SK-N-SH treated with all-trans-retinoic acid at 6 μM for 48 hours (cell line): Measurements from ENCODE around the gene VPS35L.

ENCODE experiments used
- ATAC-seq: fragments of 200-7000 bp; cut with Tn5 transposase; 3 replicates; pipeline ENCODE4 v1.9.1; 2020; ENCODE audit warnings: mild to moderate bottlenecking, moderate library complexity
- BACH2 ChIP-seq: fragments of 250-450 bp; sonication (Bioruptor Pico); IDR thresholded peaks from 2 replicates; pipeline ENCODE4 v1.9.0; 2021; ENCODE audit warnings: mild to moderate bottlenecking, borderline replicate concordance
- CSDC2 ChIP-seq: fragments of 250-450 bp; sonication (Bioruptor Pico); IDR thresholded peaks from 2 replicates; pipeline ENCODE4 v1.5.0; 2020; ENCODE audit warnings: mild to moderate bottlenecking, moderate library complexity
- ESRRG ChIP-seq: fragments of 250-450 bp; sonication (Bioruptor Pico); IDR thresholded peaks from 2 replicates; pipeline ENCODE4 v1.6.1; 2021; ENCODE audit warnings: mild to moderate bottlenecking
- GLIS3 ChIP-seq: fragments of 250-450 bp; sonication (Bioruptor Pico); IDR thresholded peaks from 2 replicates; pipeline ENCODE4 v1.5.0; 2020; ENCODE audit warnings: mild to moderate bottlenecking, moderate library complexity
- OSR1 ChIP-seq: fragments of 250-450 bp; sonication (Bioruptor Pico); IDR thresholded peaks from 2 replicates; pipeline ENCODE4 v1.8.0; 2022; ENCODE audit warnings: moderate library complexity, mild to moderate bottlenecking, inconsistent platforms
- PATZ1 ChIP-seq: fragments of 250-450 bp; sonication (Bioruptor Pico); IDR thresholded peaks from 2 replicates; pipeline ENCODE4 v1.8.0; 2020; ENCODE audit warnings: mild to moderate bottlenecking, moderate library complexity, borderline replicate concordance
- POU6F1 ChIP-seq: fragments of 250-450 bp; sonication (Bioruptor Pico); IDR thresholded peaks from 2 replicates; pipeline ENCODE4 v1.8.0; 2021; ENCODE audit warnings: low read depth, mild to moderate bottlenecking, moderate library complexity, borderline replicate concordance
- PPARA ChIP-seq: fragments of 250-450 bp; sonication (Bioruptor Pico); IDR thresholded peaks from 2 replicates; pipeline ENCODE4 v1.5.0; 2020; ENCODE audit warnings: mild to moderate bottlenecking, borderline replicate concordance
- RARB ChIP-seq: fragments of 250-450 bp; sonication (Bioruptor Pico); IDR thresholded peaks from 2 replicates; pipeline ENCODE4 v1.8.0; 2021; ENCODE audit warnings: mild to moderate bottlenecking, moderate library complexity
- SNAI2 ChIP-seq: fragments of 250-450 bp; sonication (Bioruptor Pico); IDR thresholded peaks from 2 replicates; pipeline ENCODE4 v1.5.0; 2020; ENCODE audit warnings: mild to moderate bottlenecking, moderate library complexity
- TCF4 ChIP-seq: fragments of 250-450 bp; sonication (Bioruptor Pico); IDR thresholded peaks from 2 replicates; pipeline ENCODE4 v1.8.0; 2021; ENCODE audit warnings: mild to moderate bottlenecking, moderate library complexity, borderline replicate concordance
- TOX ChIP-seq: fragments of 250-450 bp; sonication (Bioruptor Pico); IDR thresholded peaks from 2 replicates; pipeline ENCODE4 v1.8.0; 2021; ENCODE audit warnings: mild to moderate bottlenecking, moderate library complexity, borderline replicate concordance
- ZFP3 ChIP-seq: fragments of 250-450 bp; sonication (Bioruptor Pico); IDR thresholded peaks from 2 replicates; pipeline ENCODE4 v1.5.0; 2020; ENCODE audit warnings: mild to moderate bottlenecking, moderate library complexity
- ZNF565 ChIP-seq: fragments of 450-650 bp; formaldehyde crosslinking; conservative IDR thresholded peaks from 2 replicates; pipeline ENCODE4 v1.5.0; 2020; ENCODE audit warnings: low read depth, mild to moderate bottlenecking, moderate library complexity
- ZNF70 ChIP-seq: fragments of 450-650 bp; formaldehyde crosslinking; IDR thresholded peaks from 2 replicates; pipeline ENCODE4 v1.5.0; 2020; ENCODE audit warnings: mild to moderate bottlenecking, moderate library complexity
- TF ChIP-seq, protein P1 (sequence below): fragments of 250-450 bp; sonication (Bioruptor Pico); IDR thresholded peaks from 2 replicates; pipeline ENCODE4 v1.5.1; 2021; ENCODE audit warnings: mild to moderate bottlenecking, moderate library complexity
- TF ChIP-seq, protein P2 (sequence below): fragments of 250-450 bp; sonication (Bioruptor Pico); IDR thresholded peaks from 2 replicates; pipeline ENCODE4 v1.5.1; 2020; ENCODE audit warnings: low read depth, mild to moderate bottlenecking, moderate library complexity
- TF ChIP-seq, protein P3 (sequence below): fragments of 250-450 bp; sonication (Bioruptor Pico); IDR thresholded peaks from 2 replicates; pipeline ENCODE4 v1.5.0; 2020; ENCODE audit warnings: mild to moderate bottlenecking, moderate library complexity

The VPS35L gene

DNA sequence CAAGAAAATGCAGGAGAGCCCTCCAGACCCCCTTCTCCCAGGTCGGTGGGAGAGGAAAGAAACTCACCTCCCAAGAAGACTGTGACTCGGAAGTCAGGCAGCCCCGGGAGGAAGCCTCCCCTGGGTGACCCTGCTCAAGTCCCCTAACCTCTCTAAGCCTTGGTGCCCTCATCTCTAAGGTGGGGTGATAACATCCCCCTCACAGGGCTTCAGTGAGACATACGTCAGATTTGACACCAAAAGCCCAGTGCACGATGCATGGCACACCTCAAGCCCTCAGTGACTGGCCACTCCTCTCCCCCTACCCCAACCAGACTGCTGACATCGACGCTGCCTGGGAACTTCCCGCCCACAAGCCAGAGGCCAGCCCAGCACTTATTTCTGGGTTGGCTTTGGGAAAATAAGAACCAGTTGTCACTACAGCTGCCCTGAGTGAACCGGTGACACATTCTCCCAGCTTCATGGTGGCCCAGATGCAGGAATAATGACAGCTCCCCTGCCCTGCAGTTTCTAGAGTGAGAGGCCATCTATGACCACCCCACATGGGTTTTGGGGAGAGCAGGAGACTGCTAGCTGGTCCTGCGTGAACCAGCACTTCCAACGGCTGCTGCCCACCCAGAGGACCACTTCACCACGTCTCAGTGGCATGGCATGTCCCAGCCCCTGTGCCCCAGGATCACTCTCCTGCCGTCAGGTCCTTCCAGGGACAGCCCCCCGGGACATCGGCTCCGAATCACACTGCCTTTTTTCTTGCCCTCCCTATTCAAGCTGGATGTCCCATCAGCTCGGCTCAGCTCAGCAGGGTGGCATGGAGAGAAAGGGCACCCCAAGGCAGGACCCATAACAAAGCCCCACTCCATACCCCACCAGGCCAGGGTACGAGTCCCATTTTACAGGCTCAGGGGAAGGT lies 153.0 kb downstream of the VPS35L start:
- ATAC-seq, result no peak; the same call in 2 of the 3 replicates
- TF ChIP-seq, protein P1, sequence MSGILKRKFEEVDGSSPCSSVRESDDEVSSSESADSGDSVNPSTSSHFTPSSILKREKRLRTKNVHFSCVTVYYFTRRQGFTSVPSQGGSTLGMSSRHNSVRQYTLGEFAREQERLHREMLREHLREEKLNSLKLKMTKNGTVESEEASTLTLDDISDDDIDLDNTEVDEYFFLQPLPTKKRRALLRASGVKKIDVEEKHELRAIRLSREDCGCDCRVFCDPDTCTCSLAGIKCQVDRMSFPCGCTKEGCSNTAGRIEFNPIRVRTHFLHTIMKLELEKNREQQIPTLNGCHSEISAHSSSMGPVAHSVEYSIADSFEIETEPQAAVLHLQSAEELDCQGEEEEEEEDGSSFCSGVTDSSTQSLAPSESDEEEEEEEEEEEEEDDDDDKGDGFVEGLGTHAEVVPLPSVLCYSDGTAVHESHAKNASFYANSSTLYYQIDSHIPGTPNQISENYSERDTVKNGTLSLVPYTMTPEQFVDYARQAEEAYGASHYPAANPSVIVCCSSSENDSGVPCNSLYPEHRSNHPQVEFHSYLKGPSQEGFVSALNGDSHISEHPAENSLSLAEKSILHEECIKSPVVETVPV (CRISPR knock-in tag), result no peak
- TF ChIP-seq, protein P2, sequence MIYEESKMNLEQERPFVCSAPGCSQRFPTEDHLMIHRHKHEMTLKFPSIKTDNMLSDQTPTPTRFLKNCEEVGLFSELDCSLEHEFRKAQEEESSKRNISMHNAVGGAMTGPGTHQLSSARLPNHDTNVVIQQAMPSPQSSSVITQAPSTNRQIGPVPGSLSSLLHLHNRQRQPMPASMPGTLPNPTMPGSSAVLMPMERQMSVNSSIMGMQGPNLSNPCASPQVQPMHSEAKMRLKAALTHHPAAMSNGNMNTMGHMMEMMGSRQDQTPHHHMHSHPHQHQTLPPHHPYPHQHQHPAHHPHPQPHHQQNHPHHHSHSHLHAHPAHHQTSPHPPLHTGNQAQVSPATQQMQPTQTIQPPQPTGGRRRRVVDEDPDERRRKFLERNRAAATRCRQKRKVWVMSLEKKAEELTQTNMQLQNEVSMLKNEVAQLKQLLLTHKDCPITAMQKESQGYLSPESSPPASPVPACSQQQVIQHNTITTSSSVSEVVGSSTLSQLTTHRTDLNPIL (CRISPR knock-in tag), result no peak
- TF ChIP-seq OSR1 (CRISPR knock-in tag), result no peak
- TF ChIP-seq PATZ1 (CRISPR knock-in tag), result no peak
- TF ChIP-seq ZNF70 (CRISPR knock-in tag), result no peak
- no peak for TF ChIP-seq GLIS3
- TF ChIP-seq SNAI2 (CRISPR knock-in tag), result no peak

- ATAC-seq, result no peak
These were observed 154.1 kb downstream of the VPS35L start for GRCh38 chr16:19709381-19710136.

More at GRCh38 chr16:19709381-19710136, 154.1 kb downstream of the VPS35L start:
- TF ChIP-seq TOX (no peak), CSDC2 (CRISPR knock-in tag) (no peak), GLIS3 (no peak), RARB (CRISPR knock-in tag) (no peak), OSR1 (CRISPR knock-in tag) (no peak), TCF4 (CRISPR knock-in tag) (no peak), PATZ1 (CRISPR knock-in tag) (no peak), ZNF565 (CRISPR knock-in tag) (no peak), BACH2 (no peak), ZFP3 (CRISPR knock-in tag) (no peak), ESRRG (CRISPR knock-in tag) (no peak), SNAI2 (CRISPR knock-in tag) (no peak), POU6F1 (CRISPR knock-in tag) (no peak), PPARA (CRISPR knock-in tag) (no peak)
- TF ChIP-seq, protein P2 (CRISPR knock-in tag), result no peak
- TF ChIP-seq, protein P3, sequence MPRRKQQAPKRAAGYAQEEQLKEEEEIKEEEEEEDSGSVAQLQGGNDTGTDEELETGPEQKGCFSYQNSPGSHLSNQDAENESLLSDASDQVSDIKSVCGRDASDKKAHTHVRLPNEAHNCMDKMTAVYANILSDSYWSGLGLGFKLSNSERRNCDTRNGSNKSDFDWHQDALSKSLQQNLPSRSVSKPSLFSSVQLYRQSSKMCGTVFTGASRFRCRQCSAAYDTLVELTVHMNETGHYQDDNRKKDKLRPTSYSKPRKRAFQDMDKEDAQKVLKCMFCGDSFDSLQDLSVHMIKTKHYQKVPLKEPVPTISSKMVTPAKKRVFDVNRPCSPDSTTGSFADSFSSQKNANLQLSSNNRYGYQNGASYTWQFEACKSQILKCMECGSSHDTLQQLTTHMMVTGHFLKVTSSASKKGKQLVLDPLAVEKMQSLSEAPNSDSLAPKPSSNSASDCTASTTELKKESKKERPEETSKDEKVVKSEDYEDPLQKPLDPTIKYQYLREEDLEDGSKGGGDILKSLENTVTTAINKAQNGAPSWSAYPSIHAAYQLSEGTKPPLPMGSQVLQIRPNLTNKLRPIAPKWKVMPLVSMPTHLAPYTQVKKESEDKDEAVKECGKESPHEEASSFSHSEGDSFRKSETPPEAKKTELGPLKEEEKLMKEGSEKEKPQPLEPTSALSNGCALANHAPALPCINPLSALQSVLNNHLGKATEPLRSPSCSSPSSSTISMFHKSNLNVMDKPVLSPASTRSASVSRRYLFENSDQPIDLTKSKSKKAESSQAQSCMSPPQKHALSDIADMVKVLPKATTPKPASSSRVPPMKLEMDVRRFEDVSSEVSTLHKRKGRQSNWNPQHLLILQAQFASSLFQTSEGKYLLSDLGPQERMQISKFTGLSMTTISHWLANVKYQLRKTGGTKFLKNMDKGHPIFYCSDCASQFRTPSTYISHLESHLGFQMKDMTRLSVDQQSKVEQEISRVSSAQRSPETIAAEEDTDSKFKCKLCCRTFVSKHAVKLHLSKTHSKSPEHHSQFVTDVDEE (CRISPR knock-in tag), result no peak
